Measurements from ENCODE around the gene LTN1. TPM values are rescaled to one million over a fixed set of nuclear protein-coding genes. Genes with fewer than 3 reads are reported as not detected.
"Not testable (repeated sequence)": the region's sequence is repeated elsewhere in the genome, so short reads cannot be mapped to it uniquely, and the experiment has no call there.

LTN1 gene
- total RNA-seq, 2 donors from 2014 or later: 25.9 to 28.5 TPM

DNA sequence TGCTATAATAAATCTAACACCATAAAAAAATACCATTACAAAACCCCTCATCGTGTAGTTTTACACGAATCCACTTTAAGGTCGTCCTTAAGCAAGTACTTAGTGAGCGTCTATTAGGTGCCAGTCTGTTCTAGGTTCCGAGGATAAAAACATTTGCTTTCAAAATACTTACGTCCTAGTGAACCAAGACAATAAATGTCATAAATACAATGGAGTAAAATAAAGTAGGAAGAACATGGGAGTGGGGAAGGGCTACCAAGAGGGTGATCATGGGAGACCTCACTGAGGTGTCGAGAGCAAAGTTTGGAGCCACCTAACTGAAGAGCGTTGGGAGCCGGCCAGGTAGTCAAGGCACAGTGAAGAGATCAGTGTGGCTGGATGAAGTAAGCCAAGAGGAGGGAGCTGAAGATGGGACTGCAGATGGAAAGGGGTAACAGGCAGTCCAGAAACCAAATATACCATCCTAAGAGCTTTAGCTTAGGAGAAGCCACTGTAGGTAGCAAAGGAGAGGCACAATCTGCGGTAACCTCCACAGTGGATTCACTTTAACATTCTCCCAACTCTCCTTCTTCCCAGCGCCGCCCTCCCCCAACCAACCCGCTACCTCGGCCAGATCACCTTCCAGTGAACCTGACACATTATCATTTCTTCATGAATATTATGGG is 684 bp downstream of the LTN1 start:
- ATAC-seq (peak; percentile 31), DNase-seq (peak in 1 of 2 donors; percentile 22)
- intact Hi-C loops (cut with DNase I, micrococcal nuclease): no loop called here

DNA sequence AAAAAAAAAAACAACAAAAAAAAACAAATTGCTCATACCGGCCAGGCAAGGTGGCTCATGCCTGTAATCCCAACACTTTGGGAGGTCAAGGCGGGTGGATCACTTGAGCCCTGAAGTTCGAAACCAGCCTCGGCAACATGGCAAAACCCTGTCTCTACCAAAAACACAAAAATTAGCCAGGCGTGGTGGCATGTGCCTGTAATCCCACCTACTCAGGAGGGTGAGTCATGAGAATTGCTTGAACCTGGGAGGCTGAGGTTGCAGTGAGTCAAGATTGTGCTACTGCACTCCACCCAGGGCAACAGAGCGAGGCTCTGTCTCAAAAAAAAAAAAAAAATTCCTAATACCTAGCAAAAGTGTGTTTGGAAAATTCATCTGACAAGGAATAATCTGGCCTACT is 4.5 kb downstream of the LTN1 start:
- not testable (repeated sequence) for DNase-seq, ATAC-seq
- intact Hi-C loops (cut with DNase I, micrococcal nuclease): loop anchor here in 1 of 2 donors (10.0 kb wide), 1 partner anchor 47 kb away; no protein-coding TSS in a partner anchor

DNA sequence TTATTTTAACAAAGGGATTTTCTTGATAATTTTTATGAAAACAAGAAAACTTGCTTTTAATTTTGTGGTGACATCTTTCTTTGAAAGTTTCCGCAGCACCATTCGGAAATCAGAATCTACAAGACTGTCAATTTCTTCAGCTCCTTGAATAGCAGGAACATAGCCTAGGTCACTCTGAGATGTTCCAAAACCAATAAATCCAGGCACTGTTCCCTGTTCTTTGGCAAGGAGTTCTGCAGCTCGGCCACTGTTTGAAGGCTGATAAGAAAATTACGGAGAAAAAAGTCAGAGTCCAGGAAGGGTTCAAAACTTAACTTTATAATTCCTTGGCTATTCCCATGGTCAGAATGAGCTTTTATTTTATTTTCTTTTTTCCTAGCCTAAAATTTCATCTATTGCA is 6.0 kb downstream of the LTN1 start:
- no peak for DNase-seq
- ATAC-seq: no peak
- intact Hi-C loops (cut with DNase I, micrococcal nuclease): loop anchor here in 1 of 2 donors (10.0 kb wide), 1 partner anchor 48 kb away; no protein-coding TSS in a partner anchor

DNA sequence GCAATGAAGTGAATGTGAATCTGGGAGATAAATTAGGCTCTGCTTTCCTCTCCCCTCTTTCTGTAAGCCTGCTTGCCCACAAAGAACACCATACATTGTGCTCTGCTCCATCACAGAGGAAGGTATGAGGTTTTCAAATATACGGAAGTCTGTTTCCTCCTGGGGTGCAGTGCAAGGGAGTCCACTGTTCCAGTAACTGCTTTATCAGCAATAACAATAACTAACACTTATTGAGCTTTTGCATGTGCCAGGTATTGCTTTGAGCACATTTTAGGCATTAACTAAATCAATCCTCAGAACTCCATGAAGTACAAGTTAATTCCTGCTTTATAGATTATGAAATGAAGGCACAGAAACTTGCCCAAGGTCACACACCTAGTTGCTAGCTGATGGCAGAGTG is 10.0 kb downstream of the LTN1 start:
- no peak for ATAC-seq
- DNase-seq: no peak
- intact Hi-C loops (cut with DNase I, micrococcal nuclease): loop anchor here in 1 of 2 donors (10.0 kb wide), 1 partner anchor 52 kb away; no protein-coding TSS in a partner anchor

DNA sequence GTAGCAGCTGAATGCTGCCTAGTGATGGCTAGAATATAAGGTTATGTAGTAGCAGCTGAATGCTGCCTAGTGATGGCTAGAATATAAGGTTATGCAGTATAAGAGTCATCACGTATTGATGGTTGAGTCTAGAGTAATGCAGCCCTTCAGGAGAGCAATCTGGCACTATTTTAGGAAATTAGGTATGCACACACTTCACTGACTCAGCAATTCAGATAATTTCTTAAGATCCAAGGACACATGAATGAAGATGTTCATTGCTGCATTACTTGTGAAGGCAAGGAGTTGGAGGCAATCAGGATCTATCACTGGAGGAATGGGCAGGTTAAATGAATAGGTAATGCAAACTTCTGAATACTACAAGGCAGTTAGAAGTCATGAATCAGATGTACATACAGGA is 13.6 kb downstream of the LTN1 start:
- DNase-seq (no peak), ATAC-seq (no peak)
- intact Hi-C loops (cut with DNase I, micrococcal nuclease): no loop called here

DNA sequence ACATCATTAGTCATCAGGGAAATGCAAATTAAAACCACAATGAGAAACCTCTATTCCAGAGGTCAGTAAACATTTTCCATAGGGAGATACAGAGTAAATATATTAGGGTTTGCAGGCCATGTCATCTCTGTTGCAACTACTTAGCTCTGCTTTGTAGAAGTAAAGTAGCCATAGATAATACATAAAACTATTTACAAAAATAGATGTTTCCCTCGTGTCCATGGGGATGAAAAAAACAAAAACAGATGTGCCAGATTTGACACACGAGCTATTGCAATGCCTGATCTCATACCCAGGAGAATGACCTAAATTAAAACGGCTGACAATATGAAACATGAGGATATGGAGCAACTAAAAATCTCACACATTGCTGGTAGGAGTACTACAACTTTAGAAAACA is 17.3 kb downstream of the LTN1 start:
- intact Hi-C loops (cut with DNase I, micrococcal nuclease): no loop called here
- ATAC-seq (no peak), DNase-seq (no peak)

DNA sequence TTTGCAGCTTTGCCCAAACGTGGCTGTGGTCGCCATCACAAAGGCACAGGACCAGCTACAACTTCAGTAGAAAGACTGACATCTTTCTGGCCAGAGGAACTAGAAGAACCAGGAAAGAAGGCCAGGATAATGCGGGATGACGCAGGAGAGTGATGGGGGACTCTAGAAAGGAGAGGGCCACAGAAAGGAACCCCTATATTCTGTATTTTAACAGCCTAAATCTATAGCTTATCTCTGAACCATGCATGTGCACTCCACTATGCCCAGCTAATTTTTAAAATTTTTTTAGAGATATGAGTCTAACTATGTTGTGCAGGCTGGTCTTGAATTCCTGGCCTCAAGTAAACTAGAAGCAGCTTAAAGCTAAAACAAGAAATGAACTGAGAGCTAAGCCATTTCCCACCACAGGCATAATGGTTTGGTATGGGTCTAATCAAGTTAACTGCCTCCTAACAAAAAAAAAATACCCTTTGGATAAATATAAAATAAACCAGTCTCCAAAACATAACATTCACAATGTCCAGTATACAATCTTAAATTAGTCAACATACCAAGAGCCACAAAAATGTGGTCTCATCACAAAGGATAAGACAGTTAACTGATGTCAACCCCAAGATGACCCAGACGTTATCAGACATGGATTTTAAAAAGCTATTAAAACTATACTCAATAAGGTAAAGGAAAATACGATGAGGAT is 18.0 kb downstream of the LTN1 start:
- DNase-seq (no peak), ATAC-seq (no peak)
- intact Hi-C loops (cut with DNase I, micrococcal nuclease): no loop called here

DNA sequence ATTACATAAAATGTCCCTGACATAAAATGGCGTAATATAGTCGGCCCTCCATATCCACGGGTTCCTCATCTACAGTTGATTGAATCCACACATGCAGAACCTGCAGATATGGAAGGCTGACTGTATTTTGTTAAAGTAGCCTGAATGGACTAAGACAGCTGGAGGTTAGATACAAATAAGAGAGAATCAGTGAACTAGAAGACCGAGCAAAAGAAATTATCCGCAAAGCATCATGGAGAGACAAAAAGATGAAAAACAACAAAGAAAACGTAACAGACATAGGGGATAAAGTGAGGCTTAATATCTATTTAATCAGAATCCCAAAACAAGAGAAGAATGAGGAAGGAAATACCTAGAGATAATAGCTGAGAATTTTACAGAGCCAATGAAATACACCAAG is 20.3 kb downstream of the LTN1 start:
- ATAC-seq: no peak
- DNase-seq: no peak
- intact Hi-C loops (cut with DNase I, micrococcal nuclease): no loop called here

DNA sequence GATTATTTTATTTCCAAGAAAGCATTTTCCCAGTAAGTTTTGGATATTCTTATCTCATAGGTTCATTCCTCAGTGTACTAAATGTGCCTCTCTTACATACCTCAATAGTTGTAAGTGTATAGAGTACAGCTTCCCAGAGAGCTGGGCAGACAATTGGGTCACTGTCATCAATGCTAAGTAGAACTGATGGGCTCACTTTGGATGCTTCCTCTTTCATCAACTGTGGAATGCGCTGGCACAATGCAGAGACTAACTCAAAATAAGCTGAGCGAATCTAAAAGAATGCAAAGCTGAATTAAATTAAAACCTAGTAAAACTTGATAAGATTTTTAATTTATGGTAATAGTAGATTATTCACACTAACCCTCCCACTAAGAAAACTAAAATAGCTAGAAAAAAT is 21.5 kb downstream of the LTN1 start:
- no peak for ATAC-seq
- intact Hi-C loops (cut with DNase I, micrococcal nuclease): no loop called here
- no peak for DNase-seq

DNA sequence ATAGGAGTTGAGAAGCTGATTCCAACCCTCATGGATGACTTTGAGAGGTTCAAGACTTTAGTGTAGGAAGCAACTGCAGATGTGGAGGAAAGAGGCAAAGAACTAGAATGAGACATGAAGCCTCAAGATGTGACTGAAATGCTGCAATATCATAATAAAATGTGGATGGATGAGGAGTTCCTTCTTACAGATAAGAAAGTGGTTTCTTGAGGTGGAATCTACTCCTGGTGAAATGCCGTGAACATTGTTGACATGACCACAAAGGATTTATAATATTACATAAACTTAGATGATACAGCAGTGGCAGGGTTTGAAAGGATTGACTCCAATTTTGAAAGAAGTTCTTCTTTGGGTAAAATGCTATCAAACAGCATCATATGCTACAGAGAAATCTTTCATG is 28.8 kb downstream of the LTN1 start:
- DNase-seq (no peak), ATAC-seq (no peak)
- intact Hi-C loops (cut with DNase I, micrococcal nuclease): no loop called here

DNA sequence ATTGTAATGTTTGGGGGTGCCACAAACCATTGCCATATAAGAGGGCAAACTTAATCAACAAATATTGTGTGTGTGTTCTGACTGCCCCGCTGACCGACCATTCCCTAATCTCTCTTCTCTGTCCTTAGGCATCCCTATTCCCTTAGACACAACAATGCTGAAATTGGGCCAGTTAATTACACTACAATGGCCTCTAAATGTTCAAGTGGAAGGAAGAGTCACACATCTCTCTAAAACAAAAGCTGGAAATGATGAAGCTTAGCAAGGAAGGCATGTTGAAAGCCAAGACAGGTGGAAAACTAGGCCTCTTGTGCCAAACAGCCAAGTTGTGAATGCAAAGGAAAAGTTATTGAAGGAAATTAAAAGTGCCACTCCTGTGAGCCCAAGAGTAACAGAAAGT is 30.2 kb downstream of the LTN1 start:
- ATAC-seq: no peak
- no peak for DNase-seq
- intact Hi-C loops (cut with DNase I, micrococcal nuclease): no loop called here

DNA sequence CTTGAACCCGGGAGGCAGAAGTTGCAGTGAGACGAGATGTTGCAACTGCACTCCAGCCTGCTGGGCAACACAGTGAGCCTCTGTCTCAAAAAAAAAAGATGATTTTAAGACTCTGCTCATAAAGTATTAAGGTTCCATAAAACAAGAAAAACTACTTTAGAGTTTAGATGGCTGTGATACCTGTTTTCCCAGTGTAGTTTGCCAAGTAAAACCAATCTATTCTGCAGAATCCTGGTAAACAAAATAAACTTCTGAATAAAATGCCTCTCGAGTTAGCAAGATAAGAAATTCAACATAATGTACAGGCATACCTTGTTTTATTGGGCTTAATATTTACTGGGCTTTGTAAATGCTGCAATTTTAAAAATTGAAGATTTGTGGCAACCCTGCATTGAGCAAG is 30.8 kb downstream of the LTN1 start:
- intact Hi-C loops (cut with DNase I, micrococcal nuclease): no loop called here
- ATAC-seq (no peak), DNase-seq (no peak)

DNA sequence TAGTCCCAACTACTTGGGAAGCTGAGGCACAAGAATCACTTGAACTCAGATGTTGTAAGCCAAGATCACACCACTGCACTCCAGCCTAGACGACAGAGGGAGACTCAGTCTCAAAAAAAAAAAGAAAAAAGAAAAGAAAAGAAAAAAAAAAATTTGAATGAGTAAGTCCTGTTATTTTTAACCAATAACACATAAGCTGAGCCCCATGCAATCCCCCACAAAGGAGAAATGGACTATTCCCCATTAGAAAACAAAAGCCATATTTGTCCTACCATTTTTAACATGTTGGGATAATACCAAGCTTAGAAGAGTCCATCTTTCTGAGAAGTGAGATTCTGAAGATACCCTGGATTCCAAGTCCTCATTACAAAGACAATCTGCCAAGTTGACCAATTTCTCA is 32.4 kb downstream of the LTN1 start:
- ATAC-seq: no peak
- intact Hi-C loops (cut with DNase I, micrococcal nuclease): no loop called here
- DNase-seq: no peak

DNA sequence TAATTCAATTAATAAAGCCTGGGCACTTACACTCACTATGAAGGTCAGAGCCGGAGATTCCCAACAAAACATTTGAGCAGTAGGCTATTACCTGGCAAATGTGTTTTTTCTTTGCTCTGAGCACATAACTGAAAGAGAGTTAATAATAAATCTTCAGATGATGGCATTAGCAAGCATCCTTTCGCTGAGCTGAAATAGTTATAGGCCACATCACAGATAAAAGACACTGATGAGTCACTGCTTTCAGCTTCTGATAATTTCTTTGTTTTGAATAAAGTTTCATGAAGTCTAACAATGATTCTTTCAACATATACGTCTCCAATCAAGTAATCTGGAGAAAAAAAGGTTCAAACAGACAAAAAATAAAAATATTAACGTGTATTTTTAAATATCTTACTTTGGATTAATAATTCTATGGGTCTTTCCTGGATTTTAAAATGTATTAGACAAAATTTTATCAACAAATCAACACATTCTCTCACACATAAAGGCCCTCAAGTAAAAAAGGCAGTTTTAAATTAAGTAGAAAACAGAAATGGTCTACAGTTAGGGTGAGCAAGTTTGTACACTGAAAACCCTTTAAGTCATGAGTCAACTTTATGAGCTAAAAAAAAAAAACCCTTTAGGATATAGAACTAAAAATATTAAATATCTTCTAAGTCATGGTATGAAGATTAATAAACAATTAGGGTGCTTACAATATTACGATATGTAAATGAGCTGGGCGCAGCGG is 33.1 kb downstream of the LTN1 start:
- no peak for ATAC-seq
- no peak for DNase-seq
- intact Hi-C loops (cut with DNase I, micrococcal nuclease): no loop called here

DNA sequence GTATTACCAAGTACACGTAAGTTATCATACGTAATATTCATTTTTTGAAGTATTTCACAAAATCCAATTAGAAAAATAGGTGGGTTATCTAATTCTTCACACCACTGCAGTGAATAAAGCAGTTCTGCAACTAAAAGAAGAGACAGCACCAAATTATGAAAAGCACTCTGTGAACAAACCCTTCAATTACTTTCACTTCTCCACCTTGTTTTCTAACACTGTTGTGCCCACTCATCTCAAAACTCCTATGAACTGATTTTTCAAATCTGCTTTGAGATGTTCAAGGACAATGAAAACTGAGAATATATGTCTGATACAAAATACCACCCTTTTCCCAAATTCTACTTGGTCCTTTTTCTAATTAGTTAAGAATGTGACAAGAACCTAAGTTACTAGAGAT is 39.4 kb downstream of the LTN1 start:
- ATAC-seq: no peak
- DNase-seq: no peak
- intact Hi-C loops (cut with DNase I, micrococcal nuclease): no loop called here

DNA sequence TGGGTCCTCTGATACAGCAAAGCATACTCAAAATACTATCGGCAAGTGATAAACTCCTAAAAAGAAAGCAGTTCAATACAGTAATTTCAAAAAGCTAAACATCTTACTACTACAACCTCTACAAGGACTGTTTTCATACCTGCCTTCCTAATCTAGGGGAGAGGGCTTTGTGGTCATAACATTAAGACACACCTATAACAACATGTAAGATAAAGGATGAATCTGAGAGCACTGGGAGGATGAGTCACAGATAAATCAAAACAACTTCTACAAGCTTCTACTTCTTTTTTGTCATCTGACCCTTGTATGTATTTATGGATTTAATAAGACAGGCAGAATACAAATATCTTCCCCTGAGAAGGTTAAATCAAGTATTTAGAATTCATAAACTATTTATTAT is 40.0 kb downstream of the LTN1 start:
- no peak for DNase-seq
- intact Hi-C loops (cut with DNase I, micrococcal nuclease): no loop called here
- ATAC-seq: no peak

DNA sequence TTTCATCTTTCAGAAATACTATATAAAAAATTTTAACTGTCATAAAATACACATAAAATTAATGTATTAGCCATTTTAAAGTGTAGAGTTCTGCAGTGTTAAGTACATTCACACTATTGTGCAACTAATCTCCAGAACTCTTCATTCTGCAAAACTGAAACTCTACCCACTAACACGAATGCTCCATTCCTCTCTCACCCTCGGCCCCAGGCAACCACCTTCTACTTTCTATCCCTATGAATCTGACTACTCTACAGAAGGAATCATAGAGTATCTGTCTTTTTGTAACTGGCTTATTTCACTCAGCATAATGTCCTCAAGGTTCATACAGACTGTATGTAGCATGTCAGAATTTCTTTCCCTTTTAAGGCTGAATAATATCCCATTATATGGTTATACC is 43.4 kb downstream of the LTN1 start:
- intact Hi-C loops (cut with DNase I, micrococcal nuclease): no loop called here
- ATAC-seq (no peak), DNase-seq (no peak)

DNA sequence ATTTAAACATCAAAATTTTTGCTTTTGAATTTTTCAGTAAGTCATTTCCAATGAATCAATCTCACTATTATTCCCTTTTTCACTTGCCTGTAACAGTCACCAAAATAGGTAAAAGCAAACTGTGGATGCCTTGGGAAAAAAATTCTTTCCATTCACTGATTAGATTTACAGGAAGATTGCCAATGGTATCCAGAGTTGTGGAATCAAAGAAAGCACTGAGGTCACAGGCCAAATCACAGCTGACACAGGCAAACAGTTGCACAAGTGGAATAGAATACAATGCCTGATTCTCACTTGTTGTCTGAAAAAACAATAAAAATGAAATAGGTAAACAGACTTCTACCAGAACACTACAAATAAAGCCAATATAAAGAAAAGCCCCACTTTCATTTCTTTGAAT is 48.4 kb downstream of the LTN1 start:
- ATAC-seq (no peak), DNase-seq (no peak)
- intact Hi-C loops (cut with DNase I, micrococcal nuclease): no loop called here

DNA sequence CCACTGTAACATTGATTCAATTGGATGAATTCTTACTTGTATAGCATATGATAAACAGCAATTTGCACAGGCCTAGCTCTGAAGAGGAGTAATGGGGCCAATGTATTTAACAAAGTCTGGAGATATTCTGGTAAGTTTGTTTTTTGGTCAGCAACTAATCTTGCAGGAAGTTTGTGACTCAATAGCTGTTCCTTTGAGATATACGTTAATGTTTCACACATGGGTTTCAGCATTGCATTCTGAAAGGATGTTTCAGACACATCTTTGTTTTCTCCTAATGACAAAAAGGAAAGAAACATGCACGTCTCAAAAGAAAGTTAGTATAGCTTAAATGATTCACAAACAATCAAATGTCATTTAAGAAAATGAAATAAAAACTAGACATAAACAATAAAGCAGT is 49.0 kb downstream of the LTN1 start:
- intact Hi-C loops (cut with DNase I, micrococcal nuclease): no loop called here
- no peak for ATAC-seq
- DNase-seq: no peak

DNA sequence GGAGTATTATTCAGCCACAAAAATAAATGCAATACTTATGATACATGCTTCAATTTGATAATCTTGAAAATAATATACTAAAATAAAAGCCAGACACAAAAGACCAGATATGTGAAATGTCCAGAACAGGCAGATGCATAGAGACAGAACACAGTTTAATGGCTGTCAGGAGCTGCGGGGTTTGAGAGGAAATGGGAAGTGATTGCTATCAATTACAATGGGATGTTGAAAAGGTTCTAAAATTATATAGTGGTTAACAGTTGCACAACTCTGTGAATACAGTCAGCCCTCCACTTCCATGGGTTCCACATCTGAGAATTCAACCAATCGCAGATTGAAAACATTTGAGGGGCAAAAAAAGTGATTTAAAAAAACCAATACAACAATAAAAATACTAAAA is 54.0 kb downstream of the LTN1 start:
- no peak for ATAC-seq
- intact Hi-C loops (cut with DNase I, micrococcal nuclease): no loop called here
- no peak for DNase-seq
